Testis (tissue), 2 donors: ENCODE measurements around the gene MEX3C.

Experiments
- CTCF ChIP-seq, 3 experiments: fragments of 450-650 bp in 2 of 3; fragments of 200-600 bp in 1 of 3; sonication (generic) in 1 of 3; IDR thresholded peaks; one replicate each; pipeline ENCODE4 v1.5.1; 2016 to 2019; ENCODE audit warnings: antibody characterized with exemption in 3 of 3, mild to moderate bottlenecking in 2 of 3, moderate library complexity in 1 of 3
- POLR2A ChIP-seq: fragments of 450-650 bp; IDR thresholded peaks from one replicate; pipeline ENCODE4 v1.6.1; 2017; ENCODE audit warnings: antibody characterized with exemption, mild to moderate bottlenecking, moderate library complexity

GRCh38 chr18:51191128-51191717 lies 6.3 kb downstream of the MEX3C start:
- TF ChIP-seq CTCF (IDR thresholded peaks at IDR 0.05) (no peak), POLR2A (no peak)
